Dendritic cell treated with granulocyte-macrophage colony-stimulating factor and Interleukin-4, amounts not matched to agents 40 ng/mL and 50 ng/mL, for 4 days (primary cell): ENCODE results near the gene DDAH1.

Experiments used
- H3K27ac Mint-ChIP-seq: one replicate; pipeline ENCODE4 v1.8.0; 2022; ENCODE audit warnings: mild to moderate bottlenecking, mixed read lengths
- H3K27me3 Mint-ChIP-seq: one replicate; pipeline ENCODE4 v1.8.0; 2022; ENCODE audit warnings: mild to moderate bottlenecking, mixed read lengths
- H3K36me3 Mint-ChIP-seq: one replicate; pipeline ENCODE4 v1.8.0; 2022; ENCODE audit warnings: low read depth, mixed read lengths
- H3K4me1 Mint-ChIP-seq: one replicate; pipeline ENCODE4 v1.8.0; 2022; ENCODE audit warnings: low read depth, mixed read lengths
- H3K4me3 Mint-ChIP-seq: one replicate; pipeline ENCODE4 v1.8.0; 2022; ENCODE audit warnings: mild to moderate bottlenecking, moderate library complexity, mixed read lengths
- H3K9me3 Mint-ChIP-seq: one replicate; pipeline ENCODE4 v1.8.0; 2022; ENCODE audit warnings: mixed read lengths
- intact Hi-C: fragments of 100-400 bp; cut with micrococcal nuclease; formaldehyde crosslinking; loops from one replicate; pipeline ENCODE4 v1.15.0; 2022

The DDAH1 gene

GRCh38 chr1:85325920-85326319, 139.0 kb downstream of the DDAH1 start:
- Mint-ChIP-seq H3K4me3 (no peak overlapping the region), H3K9me3 (no peaks in the 10 kb centered on the region), H3K36me3 (no peaks in the 10 kb centered on the region), H3K4me1 (no peaks in the 10 kb centered on the region), H3K27me3 (peaks cover 22% of the 10 kb centered on the region), H3K27ac (no peak overlapping the region)
- intact Hi-C loops: no loop called here

DNA sequence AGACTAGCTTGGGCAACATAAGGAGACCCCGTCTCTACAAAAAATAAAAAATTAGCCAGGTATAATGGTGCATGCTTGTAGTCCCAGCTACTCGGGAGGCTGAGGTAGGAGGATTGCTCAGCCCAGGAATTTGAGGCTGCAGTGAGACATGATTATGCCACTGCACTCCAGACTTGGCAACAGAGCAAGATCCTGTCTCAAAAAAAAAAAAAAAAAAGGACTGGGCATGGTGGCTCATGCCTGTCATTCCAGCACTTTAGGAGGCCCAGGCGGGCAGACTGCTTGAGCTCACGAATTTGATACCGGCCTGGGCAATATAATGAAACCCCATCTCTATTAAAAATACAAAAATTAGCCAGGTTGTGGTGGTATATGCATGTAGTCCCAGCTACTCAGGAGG, 141.2 kb downstream of the DDAH1 start:
- Mint-ChIP-seq H3K36me3 (no peaks in the 10 kb centered on the region), H3K9me3 (no peaks in the 10 kb centered on the region), H3K27ac (no peak overlapping the region), H3K4me1 (no peaks in the 10 kb centered on the region), H3K27me3 (peaks cover 20% of the 10 kb centered on the region), H3K4me3 (no peak overlapping the region)
- intact Hi-C loops: no loop called here

DNA sequence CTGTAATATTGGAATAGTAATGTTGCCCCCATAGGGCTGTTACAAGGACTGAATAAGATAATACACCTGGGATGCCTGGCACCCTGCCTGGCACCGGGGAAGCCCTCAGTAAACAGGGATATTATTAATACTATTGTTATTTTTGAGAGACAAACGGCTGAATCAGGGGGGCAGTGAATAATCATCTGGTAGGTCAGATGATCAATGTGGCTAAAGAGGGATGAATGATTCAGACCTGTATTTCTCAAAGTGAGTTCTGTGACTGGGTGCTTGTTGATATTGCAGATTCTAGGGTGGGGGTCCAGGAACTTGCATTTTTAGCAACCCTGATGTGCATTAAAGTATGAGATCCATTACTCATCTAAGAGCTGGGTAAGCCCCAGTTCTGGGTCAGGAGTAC, 142.3 kb downstream of the DDAH1 start:
- H3K27ac Mint-ChIP-seq: no peak overlapping the region
- intact Hi-C loops: no loop called here
- no peaks in the 10 kb centered on the region for H3K36me3 Mint-ChIP-seq
- H3K9me3 Mint-ChIP-seq: no peaks in the 10 kb centered on the region
- no peak overlapping the region for H3K4me3 Mint-ChIP-seq
- no peaks in the 10 kb centered on the region for H3K4me1 Mint-ChIP-seq
- peaks cover 19% of the 10 kb centered on the region for H3K27me3 Mint-ChIP-seq

- no peaks in the 10 kb centered on the region for H3K9me3 Mint-ChIP-seq
- H3K36me3 Mint-ChIP-seq: no peaks in the 10 kb centered on the region
- H3K4me3 Mint-ChIP-seq: no peak overlapping the region
- H3K27ac Mint-ChIP-seq: no peak overlapping the region
- H3K27me3 Mint-ChIP-seq: peaks cover 21% of the 10 kb centered on the region
- intact Hi-C loops: no loop called here
- no peaks in the 10 kb centered on the region for H3K4me1 Mint-ChIP-seq
These were observed 143.6 kb downstream of the DDAH1 start for GRCh38 chr1:85321237-85321964.

DNA sequence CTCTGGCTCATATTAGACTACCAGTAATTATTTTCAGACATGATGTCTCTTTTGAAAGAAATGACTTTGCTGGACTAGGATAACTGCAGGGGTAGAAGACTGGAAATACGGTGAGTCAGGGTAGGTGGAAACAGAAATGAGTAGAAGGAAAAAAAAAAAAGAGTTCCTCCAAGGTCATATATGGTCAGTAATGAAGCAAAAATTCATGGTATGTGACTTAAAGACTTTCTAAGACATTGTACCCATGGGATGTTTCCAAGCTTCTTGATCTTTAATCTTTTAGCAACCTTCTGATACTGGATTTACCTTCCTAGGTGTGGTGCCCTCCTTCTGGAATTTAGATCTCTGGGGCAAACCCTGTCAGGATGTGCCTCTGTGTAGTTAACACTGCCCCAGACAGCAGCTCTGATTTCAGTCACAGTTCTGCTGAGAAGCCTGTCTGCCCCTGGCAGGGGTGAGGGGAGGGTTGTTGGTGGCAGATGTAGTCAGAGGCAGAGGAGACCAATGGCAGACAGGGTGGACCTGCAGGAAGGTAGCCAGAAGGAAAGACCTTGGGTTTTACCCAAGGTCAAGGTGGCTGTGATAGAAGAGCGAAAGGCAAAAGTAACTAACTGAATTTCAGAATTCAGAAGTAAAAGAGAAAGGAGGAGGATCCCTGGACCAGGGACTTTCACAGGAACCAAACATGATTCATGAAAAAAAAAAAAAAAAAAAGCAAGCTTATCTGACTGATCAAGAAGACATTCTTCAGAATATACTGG, 144.4 kb downstream of the DDAH1 start:
- Mint-ChIP-seq H3K9me3 (no peaks in the 10 kb centered on the region), H3K27ac (no peak overlapping the region), H3K4me1 (no peaks in the 10 kb centered on the region), H3K27me3 (peaks cover 19% of the 10 kb centered on the region), H3K36me3 (no peaks in the 10 kb centered on the region), H3K4me3 (no peak overlapping the region)
- intact Hi-C loops: no loop called here

DNA sequence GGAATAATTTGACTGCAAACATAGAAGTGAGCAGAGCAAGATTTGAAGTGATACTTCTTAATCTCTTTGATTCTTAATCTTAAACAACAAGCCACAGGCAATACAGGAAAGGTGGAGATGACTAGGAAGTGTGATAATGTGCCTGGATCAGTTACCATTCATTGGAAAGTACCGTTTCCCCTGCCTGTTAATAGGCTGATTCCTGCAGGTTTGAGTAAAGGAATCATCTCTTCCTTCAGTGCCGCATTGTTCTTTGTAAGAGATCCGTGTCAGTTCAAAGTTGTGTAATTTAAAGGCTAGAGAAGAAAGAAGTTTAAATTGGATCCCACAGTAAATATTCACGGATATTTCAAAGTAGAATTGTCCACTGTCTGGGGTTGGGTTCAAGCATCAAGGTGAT, 145.0 kb downstream of the DDAH1 start:
- intact Hi-C loops: no loop called here
- H3K36me3 Mint-ChIP-seq: no peaks in the 10 kb centered on the region
- no peaks in the 10 kb centered on the region for H3K9me3 Mint-ChIP-seq
- H3K4me3 Mint-ChIP-seq: no peak overlapping the region
- no peak overlapping the region for H3K27ac Mint-ChIP-seq
- H3K4me1 Mint-ChIP-seq: no peaks in the 10 kb centered on the region
- peaks cover 17% of the 10 kb centered on the region for H3K27me3 Mint-ChIP-seq

GRCh38 chr1:85319491-85319890, 145.5 kb downstream of the DDAH1 start:
- peaks cover 18% of the 10 kb centered on the region for H3K27me3 Mint-ChIP-seq
- H3K27ac Mint-ChIP-seq: no peak overlapping the region
- no peak overlapping the region for H3K4me3 Mint-ChIP-seq
- intact Hi-C loops: no loop called here
- no peaks in the 10 kb centered on the region for H3K4me1 Mint-ChIP-seq
- no peaks in the 10 kb centered on the region for H3K36me3 Mint-ChIP-seq
- no peaks in the 10 kb centered on the region for H3K9me3 Mint-ChIP-seq

- H3K27ac Mint-ChIP-seq: no peak overlapping the region
- H3K4me1 Mint-ChIP-seq: no peaks in the 10 kb centered on the region
- intact Hi-C loops: no loop called here
- H3K9me3 Mint-ChIP-seq: no peaks in the 10 kb centered on the region
- no peak overlapping the region for H3K4me3 Mint-ChIP-seq
- peaks cover 19% of the 10 kb centered on the region for H3K27me3 Mint-ChIP-seq
- H3K36me3 Mint-ChIP-seq: no peaks in the 10 kb centered on the region
These were observed 146.7 kb downstream of the DDAH1 start for GRCh38 chr1:85318217-85318616.

DNA sequence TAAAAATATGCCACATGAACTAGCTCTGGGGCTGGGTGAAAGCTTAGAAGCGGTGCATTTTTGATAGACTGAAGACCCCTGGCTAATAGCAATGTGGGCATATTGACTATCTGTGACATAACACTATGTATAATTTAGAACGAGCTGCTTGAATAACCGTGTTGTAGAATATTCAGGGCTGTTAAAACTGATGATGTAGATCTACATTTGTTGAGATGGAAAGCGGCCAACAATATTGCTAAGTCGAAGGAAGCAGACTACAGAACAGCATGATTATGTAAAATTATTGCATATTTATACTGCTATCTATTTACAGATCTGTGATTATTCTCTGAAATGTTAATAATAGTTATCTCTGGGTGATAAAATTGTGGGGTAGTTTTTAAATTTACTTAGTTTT, 147.4 kb downstream of the DDAH1 start:
- Mint-ChIP-seq H3K27ac (no peak overlapping the region), H3K4me1 (no peaks in the 10 kb centered on the region), H3K9me3 (no peaks in the 10 kb centered on the region), H3K36me3 (no peaks in the 10 kb centered on the region), H3K27me3 (peaks cover 19% of the 10 kb centered on the region), H3K4me3 (no peak overlapping the region)
- intact Hi-C loops: no loop called here

DNA sequence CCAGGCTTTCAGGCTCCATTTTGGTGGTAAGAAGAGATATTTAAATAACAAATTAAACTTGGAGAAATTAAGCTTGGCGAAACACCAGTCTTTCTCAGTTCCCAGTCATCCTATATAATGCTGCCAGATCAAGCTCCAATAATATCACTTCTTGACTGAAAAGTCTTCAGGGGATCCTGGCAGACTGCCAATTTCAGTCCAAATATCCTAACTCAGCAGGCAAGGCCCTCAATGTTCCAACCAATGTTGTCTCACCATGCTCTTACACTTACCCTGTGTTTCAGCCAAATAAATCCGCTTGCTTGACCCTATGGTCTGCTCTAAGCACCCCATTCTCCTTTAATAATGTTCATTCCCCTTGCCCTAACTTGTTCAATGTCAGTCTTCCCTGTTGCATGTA, 148.6 kb downstream of the DDAH1 start:
- intact Hi-C loops: no loop called here
- Mint-ChIP-seq H3K27ac (no peak overlapping the region), H3K36me3 (no peaks in the 10 kb centered on the region)

GRCh38 chr1:85315789-85316188, 149.2 kb downstream of the DDAH1 start:
- intact Hi-C loops: no loop called here
- H3K4me3 Mint-ChIP-seq: no peak overlapping the region
- H3K4me1 Mint-ChIP-seq: no peaks in the 10 kb centered on the region
- no peaks in the 10 kb centered on the region for H3K36me3 Mint-ChIP-seq
- H3K9me3 Mint-ChIP-seq: no peaks in the 10 kb centered on the region
- H3K27me3 Mint-ChIP-seq: peaks cover 20% of the 10 kb centered on the region
- H3K27ac Mint-ChIP-seq: no peak overlapping the region

More for the DNA sequence above, 148.6 kb downstream of the DDAH1 start:
- H3K27me3 Mint-ChIP-seq: peaks cover 19% of the 10 kb centered on the region
- H3K9me3 Mint-ChIP-seq: no peaks in the 10 kb centered on the region
- no peaks in the 10 kb centered on the region for H3K4me1 Mint-ChIP-seq
- H3K4me3 Mint-ChIP-seq: no peak overlapping the region

GRCh38 chr1:85314726-85315125, 150.2 kb downstream of the DDAH1 start:
- Mint-ChIP-seq H3K4me1 (no peaks in the 10 kb centered on the region), H3K4me3 (no peak overlapping the region), H3K27ac (no peak overlapping the region), H3K9me3 (no peaks in the 10 kb centered on the region), H3K27me3 (peaks cover 22% of the 10 kb centered on the region), H3K36me3 (no peaks in the 10 kb centered on the region)
- intact Hi-C loops: no loop called here

GRCh38 chr1:85313888-85314696, 150.9 kb downstream of the DDAH1 start:
- Mint-ChIP-seq H3K9me3 (no peaks in the 10 kb centered on the region), H3K27ac (no peak overlapping the region), H3K4me1 (no peaks in the 10 kb centered on the region), H3K36me3 (no peaks in the 10 kb centered on the region), H3K4me3 (no peak overlapping the region), H3K27me3 (peaks cover 24% of the 10 kb centered on the region)
- intact Hi-C loops: no loop called here

- Mint-ChIP-seq H3K4me3 (no peak overlapping the region), H3K27ac (no peak overlapping the region), H3K4me1 (peaks cover 5% of the 10 kb centered on the region), H3K36me3 (no peaks in the 10 kb centered on the region), H3K27me3 (peaks cover 40% of the 10 kb centered on the region), H3K9me3 (no peaks in the 10 kb centered on the region)
- intact Hi-C loops: no loop called here
These were observed 153.1 kb downstream of the DDAH1 start for GRCh38 chr1:85311818-85312217.
